Astrocyte (in vitro differentiated cells and primary cell): ENCODE data around the gene SYT6.
A peak's percentile ranks its signal among the peaks of the same experiment; 100 is the strongest.

Experiments used
- EZH2 ChIP-seq: IDR thresholded peaks from 2 replicates; pipeline ENCODE4 v1.6.1; 2012; ENCODE audit warnings: mild to moderate bottlenecking, low read length, inconsistent platforms; ENCODE audit not compliant: insufficient read depth
- TF ChIP-seq, protein P1 (sequence below): IDR thresholded peaks from 2 replicates; pipeline ENCODE4 v1.5.1; 2011; ENCODE audit warnings: low read depth, mild to moderate bottlenecking, inconsistent platforms, low read length, moderate library complexity; ENCODE audit not compliant: insufficient read depth

DNA sequence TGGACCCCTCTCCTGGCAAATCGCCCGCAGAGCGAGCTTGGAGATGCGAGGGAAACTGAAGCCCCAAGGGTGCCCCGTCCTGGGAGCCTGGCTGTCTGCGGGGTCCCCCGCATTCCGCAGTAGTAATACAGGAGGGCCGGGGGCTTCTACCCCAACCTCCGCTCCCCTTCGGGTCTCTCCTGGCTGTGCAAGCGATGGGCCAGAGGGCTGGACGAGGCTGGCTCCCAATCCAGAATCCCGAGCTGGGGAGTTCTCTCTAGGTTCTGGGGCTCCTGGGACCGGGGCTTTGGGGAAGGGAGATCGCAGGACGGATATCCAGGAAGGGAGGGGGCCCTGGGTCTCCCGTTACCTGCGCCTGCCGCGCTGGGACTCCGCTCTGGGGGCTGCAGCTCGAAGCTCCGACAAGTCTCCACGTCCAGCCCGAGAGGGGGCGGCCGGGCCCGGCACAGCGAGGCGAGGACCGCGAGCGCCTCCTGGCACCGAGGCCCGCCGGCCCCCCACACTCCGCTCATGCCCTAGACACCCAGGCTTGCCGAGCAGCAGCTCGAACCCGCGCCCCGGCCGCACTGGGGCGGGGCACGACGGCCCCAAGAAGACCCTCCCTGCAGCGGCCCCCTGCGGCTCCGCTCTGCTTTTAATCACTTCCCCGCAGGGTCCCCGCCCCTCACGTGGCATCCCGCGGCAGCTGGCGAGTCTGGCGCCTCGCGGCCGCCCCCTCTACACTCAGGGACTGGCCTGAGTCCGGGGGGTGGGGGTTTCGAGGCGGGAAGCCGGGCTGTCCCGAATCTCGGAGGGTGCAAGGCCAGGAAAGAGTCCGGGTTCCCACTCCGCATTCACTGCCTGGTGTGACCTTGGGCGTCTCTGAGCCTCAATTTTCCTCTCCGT, at the start of gene SYT6:
- TF ChIP-seq, protein P1, sequence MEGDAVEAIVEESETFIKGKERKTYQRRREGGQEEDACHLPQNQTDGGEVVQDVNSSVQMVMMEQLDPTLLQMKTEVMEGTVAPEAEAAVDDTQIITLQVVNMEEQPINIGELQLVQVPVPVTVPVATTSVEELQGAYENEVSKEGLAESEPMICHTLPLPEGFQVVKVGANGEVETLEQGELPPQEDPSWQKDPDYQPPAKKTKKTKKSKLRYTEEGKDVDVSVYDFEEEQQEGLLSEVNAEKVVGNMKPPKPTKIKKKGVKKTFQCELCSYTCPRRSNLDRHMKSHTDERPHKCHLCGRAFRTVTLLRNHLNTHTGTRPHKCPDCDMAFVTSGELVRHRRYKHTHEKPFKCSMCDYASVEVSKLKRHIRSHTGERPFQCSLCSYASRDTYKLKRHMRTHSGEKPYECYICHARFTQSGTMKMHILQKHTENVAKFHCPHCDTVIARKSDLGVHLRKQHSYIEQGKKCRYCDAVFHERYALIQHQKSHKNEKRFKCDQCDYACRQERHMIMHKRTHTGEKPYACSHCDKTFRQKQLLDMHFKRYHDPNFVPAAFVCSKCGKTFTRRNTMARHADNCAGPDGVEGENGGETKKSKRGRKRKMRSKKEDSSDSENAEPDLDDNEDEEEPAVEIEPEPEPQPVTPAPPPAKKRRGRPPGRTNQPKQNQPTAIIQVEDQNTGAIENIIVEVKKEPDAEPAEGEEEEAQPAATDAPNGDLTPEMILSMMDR, result no peak
- TF ChIP-seq EZH2, result peak; percentile 98
